PC-9 (cell line): ENCODE data around the gene IDH3B. TPM values are rescaled to one million over a fixed set of nuclear protein-coding genes. Genes with fewer than 3 reads are reported as not detected.

Experiments used
- BruUV-seq: library from RNA; stranded (reverse); fragments of 400-500 nt; replicated peaks from 2 replicates; lab custom pipeline; 2021; lab: Mats Ljungman, UMichigan
- CTCF ChIA-PET: fragments of 300-600 bp; sonication (Branson Sonifier 250); formaldehyde crosslinking; loops from one replicate; lab custom pipeline; 2022; ENCODE audit warnings: antibody characterized with exemption; lab: Charles Lee
- POLR2A ChIA-PET: fragments of 300-600 bp; sonication (Branson Sonifier 250); formaldehyde crosslinking; loops from one replicate; lab custom pipeline; 2022; ENCODE audit warnings: antibody characterized with exemption; ENCODE audit not compliant: unreplicated experiment; lab: Charles Lee
- DNase-seq, 2 experiments: peaks; one replicate each; pipeline versions ENCODE4 v3.0.0 to v3.0.0-alpha.2; 2015 to 2022; ENCODE audit warnings: mixed read lengths in 1 of 2
- H2AFZ ChIP-seq: fragments of 200-600 bp; sonication (generic); 2 replicates; pipeline ENCODE4 v1.8.1; 2017; ENCODE audit warnings: antibody characterized with exemption
- H3F3A ChIP-seq: fragments of 200-600 bp; sonication (generic); 2 replicates; pipeline ENCODE4 v1.8.1; 2017; ENCODE audit warnings: antibody characterized with exemption, mild to moderate bottlenecking, low read depth; ENCODE audit not compliant: insufficient read depth
- H3K27ac ChIP-seq: fragments of 200-600 bp; sonication (generic); 2 replicates; pipeline ENCODE4 v1.6.1; 2016; ENCODE audit warnings: mixed run types
- H3K27me3 ChIP-seq: fragments of 200-600 bp; sonication (generic); 2 replicates; pipeline ENCODE4 v1.6.1; 2016; ENCODE audit warnings: low read depth, mixed run types; ENCODE audit not compliant: insufficient read depth
- H3K36me3 ChIP-seq: fragments of 200-600 bp; sonication (generic); 2 replicates; pipeline ENCODE4 v1.6.1; 2016; ENCODE audit warnings: low read depth, mixed run types
- H3K4me1 ChIP-seq: fragments of 200-600 bp; sonication (generic); replicated peaks from 2 replicates; pipeline ENCODE4 v1.6.1; 2016; ENCODE audit warnings: mixed run types; ENCODE audit not compliant: insufficient read depth
- H3K4me2 ChIP-seq: fragments of 200-600 bp; sonication (generic); 2 replicates; pipeline ENCODE4 v1.6.1; 2017; ENCODE audit warnings: mixed run types
- H3K4me3 ChIP-seq: fragments of 200-600 bp; sonication (generic); 2 replicates; pipeline ENCODE4 v1.6.1; 2016; ENCODE audit warnings: mixed run types
- H3K79me2 ChIP-seq: fragments of 200-600 bp; sonication (generic); 2 replicates; pipeline ENCODE4 v1.6.1; 2017; ENCODE audit warnings: low read depth, mixed run types
- H3K9me2 ChIP-seq: fragments of 200-600 bp; sonication (generic); 2 replicates; pipeline ENCODE4 v1.8.1; 2017; ENCODE audit warnings: mild to moderate bottlenecking; ENCODE audit not compliant: insufficient read depth
- H3K9me3 ChIP-seq: fragments of 200-600 bp; sonication (generic); 2 replicates; pipeline ENCODE4 v1.8.1; 2016; ENCODE audit warnings: low read depth; ENCODE audit not compliant: insufficient read depth
- H4K20me1 ChIP-seq: fragments of 200-600 bp; sonication (generic); 2 replicates; pipeline ENCODE4 v1.8.1; 2017; ENCODE audit not compliant: insufficient read depth
- EZH2 ChIP-seq: fragments of 200-600 bp; sonication (generic); IDR thresholded peaks from 2 replicates; pipeline ENCODE4 v1.8.0; 2017; ENCODE audit warnings: antibody characterized with exemption, low read depth
- intact Hi-C: fragments of 100-400 bp; cut with micrococcal nuclease; formaldehyde crosslinking; loops from one replicate; pipeline ENCODE4 v1.10.0; 2022; ENCODE audit not compliant: unreplicated experiment
- total RNA-seq: library from RNA; stranded (reverse); gene quantifications from 2 replicates; pipeline ENCODE4 v1.2.3, GENCODE V29; 2021
- TF ChIP-seq, protein P1 (sequence below): fragments of 200-600 bp; sonication (generic); conservative IDR thresholded peaks from 2 replicates; pipeline ENCODE4 v1.6.1; 2017; ENCODE audit warnings: mixed run types, antibody characterized with exemption, mild to moderate bottlenecking, moderate library complexity

The IDH3B gene
- total RNA-seq, 1 experiment from 2014 or later, result 144 TPM

DNA sequence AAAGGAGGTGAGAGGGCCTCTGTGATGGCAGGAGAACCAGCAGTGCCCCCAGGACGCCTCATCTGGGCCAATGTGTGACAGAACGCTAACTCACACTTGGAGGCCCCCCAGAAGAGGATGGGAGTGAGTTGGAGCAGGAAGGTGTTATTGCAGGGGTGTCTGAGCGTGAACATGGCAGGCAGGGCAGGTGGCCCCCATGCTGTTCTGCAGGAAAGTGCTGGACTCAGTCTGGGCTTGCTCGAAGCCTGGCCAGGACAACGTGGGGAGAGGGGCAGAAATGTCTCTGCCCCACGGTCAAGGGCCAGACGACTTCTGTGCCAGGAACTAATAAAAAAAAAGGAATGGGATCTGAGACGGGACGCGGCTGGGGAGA is 27.6 kb upstream of the IDH3B start:
- H3K36me3 ChIP-seq, result no peaks in the 10 kb centered on the region
- no peaks in the 10 kb centered on the region for H3F3A ChIP-seq
- H2AFZ ChIP-seq, result no peak overlapping the region
- no peaks in the 10 kb centered on the region for H3K9me2 ChIP-seq
- no peak overlapping the region for H3K4me3 ChIP-seq
- DNase-seq, result no peak
- CTCF ChIA-PET, result no interaction called here
- TF ChIP-seq EZH2, result no peak
- TF ChIP-seq, protein P1, sequence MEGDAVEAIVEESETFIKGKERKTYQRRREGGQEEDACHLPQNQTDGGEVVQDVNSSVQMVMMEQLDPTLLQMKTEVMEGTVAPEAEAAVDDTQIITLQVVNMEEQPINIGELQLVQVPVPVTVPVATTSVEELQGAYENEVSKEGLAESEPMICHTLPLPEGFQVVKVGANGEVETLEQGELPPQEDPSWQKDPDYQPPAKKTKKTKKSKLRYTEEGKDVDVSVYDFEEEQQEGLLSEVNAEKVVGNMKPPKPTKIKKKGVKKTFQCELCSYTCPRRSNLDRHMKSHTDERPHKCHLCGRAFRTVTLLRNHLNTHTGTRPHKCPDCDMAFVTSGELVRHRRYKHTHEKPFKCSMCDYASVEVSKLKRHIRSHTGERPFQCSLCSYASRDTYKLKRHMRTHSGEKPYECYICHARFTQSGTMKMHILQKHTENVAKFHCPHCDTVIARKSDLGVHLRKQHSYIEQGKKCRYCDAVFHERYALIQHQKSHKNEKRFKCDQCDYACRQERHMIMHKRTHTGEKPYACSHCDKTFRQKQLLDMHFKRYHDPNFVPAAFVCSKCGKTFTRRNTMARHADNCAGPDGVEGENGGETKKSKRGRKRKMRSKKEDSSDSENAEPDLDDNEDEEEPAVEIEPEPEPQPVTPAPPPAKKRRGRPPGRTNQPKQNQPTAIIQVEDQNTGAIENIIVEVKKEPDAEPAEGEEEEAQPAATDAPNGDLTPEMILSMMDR, result no peak
- BruUV-seq, result no TSS peak
- H3K4me2 ChIP-seq, result no peak overlapping the region
- intact Hi-C loops, result loop anchor here (10.0 kb wide), 1 partner anchor 623 kb away; no protein-coding TSS in a partner anchor
- no peaks in the 10 kb centered on the region for H3K4me1 ChIP-seq
- H3K27me3 ChIP-seq, result peaks cover 71% of the 10 kb centered on the region
- no peaks in the 10 kb centered on the region for H3K9me3 ChIP-seq
- no peaks in the 10 kb centered on the region for H3K79me2 ChIP-seq
- H3K27ac ChIP-seq, result no peak overlapping the region
- POLR2A ChIA-PET, result interaction anchor here (0.8 kb wide), 1 partner anchor 376 kb away, joined by 7 read pairs; no protein-coding TSS in a partner anchor
- H4K20me1 ChIP-seq, result no peaks in the 10 kb centered on the region

- H4K20me1 ChIP-seq, result no peaks in the 10 kb centered on the region
- BruUV-seq, result no TSS peak
- H3K4me1 ChIP-seq, result no peaks in the 10 kb centered on the region
- H3K27me3 ChIP-seq, result peaks cover 77% of the 10 kb centered on the region
- no peak for TF ChIP-seq EZH2
- TF ChIP-seq, protein P1, result no peak
- DNase-seq, result no peak
- H3K27ac ChIP-seq, result no peak overlapping the region
- intact Hi-C loops, result loop anchor here (10.0 kb wide), 1 partner anchor 624 kb away; no protein-coding TSS in a partner anchor
- no peaks in the 10 kb centered on the region for H3K79me2 ChIP-seq
- ChIA-PET POLR2A (interaction anchor here (0.8 kb wide), 1 partner anchor 376 kb away, joined by 7 read pairs; no protein-coding TSS in a partner anchor), CTCF (interaction anchor here (0.5 kb wide), 1 partner anchor 131 kb away, joined by 4 read pairs; no protein-coding TSS in a partner anchor)
- H3K36me3 ChIP-seq, result no peaks in the 10 kb centered on the region
- no peak overlapping the region for H3K4me3 ChIP-seq
- H3K9me2 ChIP-seq, result no peaks in the 10 kb centered on the region
- no peak overlapping the region for H3K4me2 ChIP-seq
- H3K9me3 ChIP-seq, result no peaks in the 10 kb centered on the region
- H3F3A ChIP-seq, result no peaks in the 10 kb centered on the region
- H2AFZ ChIP-seq, result no peak overlapping the region
These were observed 27.1 kb upstream of the IDH3B start for GRCh38 chr20:2691127-2691526.

DNA sequence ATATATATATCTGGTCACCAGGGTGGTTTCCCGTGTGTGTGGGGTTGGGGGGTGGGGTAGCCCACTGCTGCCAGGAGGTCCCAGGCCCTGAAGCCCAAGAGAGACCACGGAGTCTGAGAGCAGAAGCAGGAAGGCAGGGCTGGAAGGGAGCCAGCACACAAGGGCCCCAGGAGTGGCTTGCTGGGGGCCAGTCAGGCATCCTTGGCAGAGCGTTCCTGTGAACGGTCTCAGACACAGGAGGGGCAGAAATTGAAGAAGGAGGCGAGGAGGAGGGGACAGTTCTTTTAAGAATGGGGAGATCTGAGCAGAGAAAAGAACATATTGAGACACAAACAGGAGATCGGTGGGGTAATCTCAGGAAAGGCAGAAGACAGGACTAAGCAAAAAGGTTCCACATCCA is 26.7 kb upstream of the IDH3B start:
- Histone ChIP-seq H3K4me2 (no peak overlapping the region), H4K20me1 (no peaks in the 10 kb centered on the region), H3K36me3 (no peaks in the 10 kb centered on the region), H3K9me2 (no peaks in the 10 kb centered on the region), H3K9me3 (no peaks in the 10 kb centered on the region), H2AFZ (no peak overlapping the region), H3F3A (no peaks in the 10 kb centered on the region), H3K79me2 (no peaks in the 10 kb centered on the region), H3K4me3 (no peak overlapping the region), H3K27me3 (peaks cover 77% of the 10 kb centered on the region), H3K27ac (no peak overlapping the region), H3K4me1 (no peaks in the 10 kb centered on the region)
- DNase-seq, result no peak
- TF ChIP-seq, protein P1, result no peak
- TF ChIP-seq EZH2, result no peak
- no TSS peak for BruUV-seq
- POLR2A ChIA-PET, result interaction anchor here (0.8 kb wide), 1 partner anchor 376 kb away, joined by 7 read pairs; no protein-coding TSS in a partner anchor
- CTCF ChIA-PET, result interaction anchor here (0.5 kb wide), 1 partner anchor 130 kb away, joined by 4 read pairs; no protein-coding TSS in a partner anchor
- intact Hi-C loops, result loop anchor here (10.0 kb wide), 1 partner anchor 624 kb away; no protein-coding TSS in a partner anchor
